ENCODE measurements around the gene RRM2. TPM values are rescaled to one million over a fixed set of nuclear protein-coding genes. Genes with fewer than 3 reads are reported as not detected.

The RRM2 gene
- total and polyA plus RNA-seq, 8 donors: 24.9 to 85.8 (median 45.3) TPM

DNA sequence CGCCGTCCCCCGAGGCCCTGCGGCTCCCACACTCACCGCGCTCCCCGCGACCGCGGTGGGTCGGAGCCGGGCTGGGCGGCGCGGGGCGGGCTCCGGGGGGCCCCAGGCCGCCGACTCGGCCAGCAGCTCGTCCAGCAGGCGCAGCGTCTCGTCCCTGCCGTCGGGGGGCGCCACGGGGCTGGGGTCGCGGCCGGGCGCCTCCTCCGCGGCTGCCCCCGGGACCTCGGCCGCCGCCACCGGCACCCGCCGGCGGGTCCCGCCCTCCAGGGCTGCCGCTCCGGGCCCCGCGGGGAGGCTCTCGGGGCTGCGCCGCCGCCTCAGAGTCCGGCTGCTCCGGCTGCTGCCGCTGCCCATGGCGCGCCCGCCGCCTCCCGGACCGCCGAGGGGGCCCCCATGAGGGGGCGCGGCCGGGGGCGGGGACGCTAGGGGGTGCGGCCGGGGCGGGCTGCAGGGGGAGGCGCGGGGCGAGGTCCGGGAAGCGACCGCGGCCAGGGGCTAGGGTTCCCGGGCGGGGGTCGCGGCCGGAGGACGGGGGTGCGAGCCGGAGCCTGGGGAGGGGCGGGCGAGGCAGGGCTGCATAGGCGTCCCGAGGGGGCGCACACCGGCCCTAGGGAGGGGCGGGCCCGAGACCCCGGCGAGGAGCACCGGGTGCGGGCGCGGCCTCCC, 42.5 kb upstream of the RRM2 start, which contains the start of gene CYS1:
Gene CYS1, minus strand, starts transcription at position 542 of the 666 bp plus-strand sequence. Its CDS starts 188 bp downstream, at position 354.
- Histone ChIP-seq H3K9me3 (no peaks in the 10 kb centered on the region), H3K27ac (peak within 1 kb of the TSS in 1 of 2 donors; percentile 37), H3K4me3 (peak within 1 kb of the TSS; percentile 27 to 33), H3K4me1 (peaks cover 6 to 25% of the 10 kb centered on the region in 2 donors), H3K36me3 (no peaks in the 10 kb centered on the region), H3K27me3 (peaks cover 35 to 95% of the 10 kb centered on the region in 2 donors)
- intact Hi-C loops (cut with DNase I): no loop called here
- DNase-seq (peak in 3 of 4 donors; percentile 37 to 81 (median 44)), ATAC-seq (peak; percentile 36)
- TF ChIP-seq CTCF (IDR thresholded peaks at IDR 0.05): no peak

GRCh38 chr2:10080536-10081304, 41.8 kb upstream of the RRM2 start:
- Histone ChIP-seq H3K27ac (no peak overlapping the region), H3K4me1 (peaks cover 6 to 25% of the 10 kb centered on the region in 2 donors), H3K27me3 (peaks cover 35 to 88% of the 10 kb centered on the region in 2 donors), H3K9me3 (no peaks in the 10 kb centered on the region), H3K4me3 (peak overlapping the region; percentile 0 to 24), H3K36me3 (no peaks in the 10 kb centered on the region)
- ATAC-seq (no peak), DNase-seq (peak in 1 of 4 donors; percentile 0)
- intact Hi-C loops (cut with DNase I): no loop called here
- TF ChIP-seq CTCF (IDR thresholded peaks at IDR 0.05): no peak

- Histone ChIP-seq H3K27ac (no peak overlapping the region), H3K27me3 (peaks cover 35 to 69% of the 10 kb centered on the region in 2 donors), H3K4me1 (peaks cover 6 to 25% of the 10 kb centered on the region in 2 donors), H3K36me3 (no peaks in the 10 kb centered on the region), H3K9me3 (no peaks in the 10 kb centered on the region), H3K4me3 (no peak overlapping the region)
- DNase-seq: no peak
- intact Hi-C loops (cut with DNase I): no loop called here
- ATAC-seq: no peak
- TF ChIP-seq CTCF (IDR thresholded peaks at IDR 0.05): no peak
Measured at GRCh38 chr2:10083046-10083445, 39.5 kb upstream of the RRM2 start.

- peaks cover 4 to 23% of the 10 kb centered on the region in 2 donors for H3K4me1 ChIP-seq
- H3K27ac ChIP-seq: no peak overlapping the region
- no peaks in the 10 kb centered on the region for H3K9me3 ChIP-seq
- no peak overlapping the region for H3K4me3 ChIP-seq
- ATAC-seq (no peak), DNase-seq (no peak)
- peaks cover 28 to 62% of the 10 kb centered on the region in 2 donors for H3K27me3 ChIP-seq
- H3K36me3 ChIP-seq: no peaks in the 10 kb centered on the region
- no peak for TF ChIP-seq CTCF (IDR thresholded peaks at IDR 0.05)
- intact Hi-C loops (cut with DNase I): no loop called here
Measured at GRCh38 chr2:10083692-10084211, 38.8 kb upstream of the RRM2 start.
